Eye (tissue), 1 donor: ENCODE results near the gene NAA30.
"Not testable (repeated sequence)": the region's sequence is repeated elsewhere in the genome, so short reads cannot be mapped to it uniquely, and the experiment has no call there.

Experiments
- DNase-seq: peaks from one replicate; pipeline ENCODE4 v3.0.0-alpha.2; 2015

The NAA30 gene

GRCh38 chr14:57390037-57390805 lies at the start of gene NAA30:
Gene NAA30 (plus strand): TSS chr14:57390586. CDS start chr14:57390958, 372 bp downstream.
- DNase-seq: peak; percentile 97

GRCh38 chr14:57343545-57344297 lies 46.7 kb upstream of the NAA30 start:
- not testable (repeated sequence) for DNase-seq

- DNase-seq: no peak
Measured at GRCh38 chr14:57345106-57345505, 45.3 kb upstream of the NAA30 start.

GRCh38 chr14:57346741-57347140 lies 43.6 kb upstream of the NAA30 start:
- DNase-seq: no peak

GRCh38 chr14:57352396-57353170 lies 37.8 kb upstream of the NAA30 start:
- DNase-seq: no peak

- DNase-seq: peak; percentile 67
Measured at GRCh38 chr14:57355081-57355800, 35.1 kb upstream of the NAA30 start.

GRCh38 chr14:57362361-57362760 lies 28.0 kb upstream of the NAA30 start:
- no peak for DNase-seq

GRCh38 chr14:57364659-57365450 lies 25.5 kb upstream of the NAA30 start:
- no peak for DNase-seq

GRCh38 chr14:57370187-57370586 lies 20.2 kb upstream of the NAA30 start:
- not testable (repeated sequence) for DNase-seq

GRCh38 chr14:57371013-57371412 lies 19.4 kb upstream of the NAA30 start:
- DNase-seq: no peak

GRCh38 chr14:57375156-57375555 lies 15.2 kb upstream of the NAA30 start:
- no peak for DNase-seq

- DNase-seq: no peak
Measured at GRCh38 chr14:57378661-57379060, 11.7 kb upstream of the NAA30 start.

GRCh38 chr14:57380935-57381334 lies 9.5 kb upstream of the NAA30 start:
- no peak for DNase-seq

- DNase-seq: no peak
Measured at GRCh38 chr14:57382283-57382682, 8.1 kb upstream of the NAA30 start.

- peak; percentile 37 for DNase-seq
Measured at GRCh38 chr14:57383125-57383745, 7.2 kb upstream of the NAA30 start.

GRCh38 chr14:57388067-57388466 lies 2.3 kb upstream of the NAA30 start:
- no peak for DNase-seq

- DNase-seq: no peak
Measured at GRCh38 chr14:57389646-57390036, 745 bp upstream of the NAA30 start.

- peak; percentile 85 for DNase-seq
Measured at GRCh38 chr14:57390806-57391516, 575 bp downstream of the NAA30 start.

GRCh38 chr14:57391517-57392195 lies 1.3 kb downstream of the NAA30 start:
- DNase-seq: peak; percentile 66

- DNase-seq: no peak
Measured at GRCh38 chr14:57392830-57393229, 2.4 kb downstream of the NAA30 start.
